ENCODE measurements around the gene SLC38A5. TPM values are rescaled to one million over a fixed set of nuclear protein-coding genes. Genes with fewer than 3 reads are reported as not detected.
A peak's percentile ranks its signal among the peaks of the same experiment; 100 is the strongest.

SLC38A5 gene
- total and polyA plus RNA-seq, 7 donors = 1.9 to 68.4 (median 3.9) TPM

- TF ChIP-seq POLR2A (IDR thresholded peaks at IDR 0.05) = no peak
- no peak for TF ChIP-seq CTCF (IDR thresholded peaks at IDR 0.05)
- intact Hi-C loops (cut with DNase I) = loop anchor here (2.0 to 10.0 kb wide), 2 partner anchors 32 to 402 kb away; partner anchors contain the start of genes PORCN and ZNF630
- WGBS, 2 donors = 60 to 65% methylated on average over 4 of the region's 4 CpGs
- H3K36me3 ChIP-seq = peaks cover 0 to 7% (median 0%) of the 10 kb centered on the region in 4 donors
- no peaks in the 10 kb centered on the region for H3K27me3 ChIP-seq
- no peak for DNase-seq
- peak overlapping the region in 3 of 4 donors; percentile 58 to 73 (median 67) for H3K4me3 ChIP-seq
- H3K4me1 ChIP-seq = peaks cover 0 to 11% (median 4%) of the 10 kb centered on the region in 4 donors
- peak overlapping the region; percentile 77 to 89 (median 84) for H3K27ac ChIP-seq
- H3K9me3 ChIP-seq = no peaks in the 10 kb centered on the region
Measured at GRCh38 chrX:48476919-48477318, 6.9 kb upstream of the SLC38A5 start.

- 0% methylated on average over 75 of the region's 75 CpGs for WGBS, 2 donors
- H3K4me1 ChIP-seq = peaks cover 0 to 11% (median 4%) of the 10 kb centered on the region in 4 donors
Measured at GRCh38 chrX:48475774-48476577, 5.9 kb upstream of the SLC38A5 start, which contains the start of gene FTSJ1. FTSJ1 (plus strand) TSS chrX:48476199; CDS start chrX:48478048, 1,849 bp downstream.

GRCh38 chrX:48475296-48475695, 5.2 kb upstream of the SLC38A5 start:
- Histone ChIP-seq H3K27me3 (no peaks in the 10 kb centered on the region), H3K4me1 (peaks cover 0 to 11% (median 4%) of the 10 kb centered on the region in 4 donors), H3K9me3 (no peaks in the 10 kb centered on the region), H3K4me3 (peak overlapping the region; percentile 58 to 73 (median 66)), H3K27ac (peak overlapping the region; percentile 77 to 89 (median 84)), H3K36me3 (no peaks in the 10 kb centered on the region)
- intact Hi-C loops (cut with DNase I) = loop anchor here (10.0 kb wide), 1 partner anchor 400 kb away; the partner anchor contains the start of gene ZNF630
- DNase-seq = no peak
- TF ChIP-seq POLR2AphosphoS5 (IDR thresholded peaks at IDR 0.05) (no peak), EP300 (IDR thresholded peaks at IDR 0.05) (no peak), POLR2A (IDR thresholded peaks at IDR 0.05) (no peak), CTCF (IDR thresholded peaks at IDR 0.05) (no peak)
- WGBS, 2 donors = 1% methylated on average over 5 of the region's 5 CpGs

More at GRCh38 chrX:48475774-48476577, 5.9 kb upstream of the SLC38A5 start, which contains the start of gene FTSJ1:
- Histone ChIP-seq H3K27me3 (no peaks in the 10 kb centered on the region), H3K4me3 (peak within 1 kb of the TSS; percentile 58 to 73 (median 66)), H3K36me3 (no peaks in the 10 kb centered on the region), H3K9me3 (no peaks in the 10 kb centered on the region), H3K27ac (peak within 1 kb of the TSS; percentile 77 to 89 (median 84))
- intact Hi-C loops (cut with DNase I) = loop anchor here (2.0 to 10.0 kb wide), 2 partner anchors 33 to 401 kb away; partner anchors contain the start of genes PORCN and ZNF630
- TF ChIP-seq CTCF (IDR thresholded peaks at IDR 0.05) = no peak
- peak; percentile 50 to 77 (median 64) for TF ChIP-seq POLR2AphosphoS5 (IDR thresholded peaks at IDR 0.05)
- TF ChIP-seq POLR2A (IDR thresholded peaks at IDR 0.05) = peak in 1 of 2 donors; percentile 10
- DNase-seq = peak; percentile 93

- Histone ChIP-seq H3K9me3 (no peaks in the 10 kb centered on the region), H3K27me3 (no peaks in the 10 kb centered on the region), H3K4me1 (peaks cover 0 to 11% (median 4%) of the 10 kb centered on the region in 4 donors), H3K27ac (no peak overlapping the region), H3K4me3 (no peak overlapping the region), H3K36me3 (no peaks in the 10 kb centered on the region)
- 63 to 84% methylated on average over 6 of the region's 6 CpGs for WGBS, 2 donors
- DNase-seq = no peak
- no peak for TF ChIP-seq EP300 (IDR thresholded peaks at IDR 0.05)
- TF ChIP-seq POLR2AphosphoS5 (IDR thresholded peaks at IDR 0.05) = no peak
- TF ChIP-seq CTCF (IDR thresholded peaks at IDR 0.05) = no peak
- no peak for TF ChIP-seq POLR2A (IDR thresholded peaks at IDR 0.05)
- intact Hi-C loops (cut with DNase I) = loop anchor here (10.0 kb wide), 1 partner anchor 400 kb away; the partner anchor contains the start of gene ZNF630
Measured at GRCh38 chrX:48474581-48474980, 4.5 kb upstream of the SLC38A5 start.
